CD4-positive, alpha-beta T cell treated with Interleukin-6 at 100 ng/mL for 8 hours (primary cell): ENCODE results near the gene SERPING1.
A peak's percentile ranks its signal among the peaks of the same experiment; 100 is the strongest.

ENCODE experiments used
- DNase-seq: peaks from one replicate; pipeline ENCODE4 v3.0.0-alpha.2; 2020; ENCODE audit warnings: mixed read lengths, low spot score

Gene SERPING1

GRCh38 chr11:57652662-57653061, 55.2 kb downstream of the SERPING1 start:
- DNase-seq = no peak

- no peak for DNase-seq
Observed at GRCh38 chr11:57653163-57653562, 55.7 kb downstream of the SERPING1 start.

- no peak for DNase-seq
Observed at GRCh38 chr11:57656885-57657193, 59.4 kb downstream of the SERPING1 start.

GRCh38 chr11:57657194-57658022, 59.9 kb downstream of the SERPING1 start, which contains the start of gene CLP1:
Gene CLP1 (plus strand): TSS chr11:57657762. CDS start chr11:57659477, 1,715 bp downstream.
- peak; percentile 98 for DNase-seq

GRCh38 chr11:57658023-57658361, 60.5 kb downstream of the SERPING1 start:
- no peak for DNase-seq

- no peak for DNase-seq
Observed at GRCh38 chr11:57659669-57660068, 62.2 kb downstream of the SERPING1 start.

- no peak for DNase-seq
Observed at GRCh38 chr11:57662893-57663292, 65.4 kb downstream of the SERPING1 start.

GRCh38 chr11:57663975-57664374, 66.5 kb downstream of the SERPING1 start:
- DNase-seq = no peak
